Caco-2 (cell line): Measurements from ENCODE around the gene HYOU1. TPM values are rescaled to one million over a fixed set of nuclear protein-coding genes. Genes with fewer than 3 reads are reported as not detected.

Experiments used
- BruUV-seq: library from RNA; stranded (reverse); fragments of 400-500 nt; replicated peaks from 2 replicates; lab custom pipeline; 2021; lab: Mats Ljungman, UMichigan
- CTCF ChIA-PET: fragments of 300-600 bp; sonication (Branson Sonifier 250); formaldehyde crosslinking; loops from one replicate; lab custom pipeline; 2022; ENCODE audit warnings: antibody characterized with exemption; lab: Charles Lee
- POLR2A ChIA-PET: fragments of 300-600 bp; sonication (Branson Sonifier 250); formaldehyde crosslinking; loops from one replicate; lab custom pipeline; 2022; ENCODE audit warnings: antibody characterized with exemption; lab: Charles Lee
- DNase-seq, 2 experiments: peaks; one replicate each; pipeline versions ENCODE4 v3.0.0 to v3.0.0-alpha.2; 2020 to 2022
- H3K27me3 ChIP-seq: replicated peaks from 2 replicates; pipeline ENCODE4 v1.6.0; 2011; ENCODE audit warnings: low read length; ENCODE audit not compliant: control insufficient read depth, insufficient read depth
- H3K36me3 ChIP-seq: 2 replicates; pipeline ENCODE4 v1.5.1; 2011; ENCODE audit warnings: low read length; ENCODE audit not compliant: control insufficient read depth, insufficient read depth
- H3K4me1 ChIP-seq: fragments of 250-450 bp; sonication (Bioruptor Pico); 2 replicates; pipeline ENCODE4 v1.5.1; 2020; ENCODE audit warnings: mild to moderate bottlenecking
- H3K4me3 ChIP-seq: 2 replicates; pipeline ENCODE4 v1.5.1; 2011; ENCODE audit warnings: low read depth, mild to moderate bottlenecking, control low read depth, low read length
- H3K9me3 ChIP-seq: fragments of 250-450 bp; sonication (Bioruptor Pico); 2 replicates; pipeline ENCODE4 v1.5.1; 2020; ENCODE audit warnings: mild to moderate bottlenecking, moderate library complexity
- H3K27ac Mint-ChIP-seq: one replicate; pipeline ENCODE4 v1.8.0; 2022; ENCODE audit warnings: mixed read lengths; ENCODE audit not compliant: unreplicated experiment
- H3K27me3 Mint-ChIP-seq: one replicate; pipeline ENCODE4 v1.8.0; 2022; ENCODE audit warnings: mixed read lengths; ENCODE audit not compliant: insufficient read depth, unreplicated experiment
- H3K36me3 Mint-ChIP-seq: one replicate; pipeline ENCODE4 v1.8.0; 2022; ENCODE audit warnings: mild to moderate bottlenecking, mixed read lengths; ENCODE audit not compliant: insufficient read depth, unreplicated experiment
- H3K4me1 Mint-ChIP-seq: one replicate; pipeline ENCODE4 v1.8.0; 2022; ENCODE audit warnings: low read depth, mixed read lengths; ENCODE audit not compliant: unreplicated experiment
- H3K4me3 Mint-ChIP-seq: one replicate; pipeline ENCODE4 v1.8.0; 2022; ENCODE audit warnings: mild to moderate bottlenecking, moderate library complexity, mixed read lengths; ENCODE audit not compliant: unreplicated experiment
- H3K9me3 Mint-ChIP-seq: one replicate; pipeline ENCODE4 v1.8.0; 2022; ENCODE audit warnings: mixed read lengths; ENCODE audit not compliant: unreplicated experiment
- CTCF ChIP-seq, 2 experiments: fragments of 200-600 bp in 1 of 2; IDR thresholded peaks; 1 replicate in 1 of 2; 2 replicates in 1 of 2; pipeline versions ENCODE4 v1.5.1 to v1.8.0; 2011 to 2022; ENCODE audit warnings: antibody characterized with exemption in 1 of 2, control low read depth in 1 of 2, inconsistent platforms in 1 of 2, low read depth in 1 of 2, low read length in 1 of 2, mild to moderate bottlenecking in 1 of 2, moderate library complexity in 1 of 2; ENCODE audit not compliant: insufficient read depth in 1 of 2, severe bottlenecking in 1 of 2, unreplicated experiment in 1 of 2
- intact Hi-C: fragments of 100-400 bp; cut with micrococcal nuclease; formaldehyde crosslinking; loops from one replicate; pipeline ENCODE4 v1.10.0; 2022; ENCODE audit not compliant: unreplicated experiment
- total RNA-seq: library from RNA; stranded (reverse); gene quantifications from 2 replicates; pipeline ENCODE4 v1.2.3, GENCODE V29; 2022

The HYOU1 gene
- total RNA-seq, 1 experiment from 2014 or later: 366 TPM

GRCh38 chr11:119027561-119028345 lies 29.3 kb downstream of the HYOU1 start:
- Mint-ChIP-seq H3K4me1 (peaks cover 64% of the 10 kb centered on the region), H3K27me3 (no peaks in the 10 kb centered on the region), H3K4me3 (peak overlapping the region; percentile 39), H3K9me3 (no peaks in the 10 kb centered on the region), H3K36me3 (peaks cover 74% of the 10 kb centered on the region), H3K27ac (peak overlapping the region; percentile 90)
- TF ChIP-seq CTCF (IDR thresholded peaks at IDR 0.05; ENCODE audit: insufficient read depth in 1 of 2, low read depth in 1 of 2, low read length in 1 of 2, severe bottlenecking in 1 of 2, unreplicated experiment in 1 of 2): no peak
- Histone ChIP-seq H3K4me3 (no peak overlapping the region; the same call in 1 of the 2 replicates), H3K9me3 (no peaks in the 10 kb centered on the region), H3K4me1 (peaks cover 63% of the 10 kb centered on the region), H3K27me3 (no peaks in the 10 kb centered on the region), H3K36me3 (peaks cover 21% of the 10 kb centered on the region)
- no TSS peak for BruUV-seq
- POLR2A ChIA-PET: interaction anchor here (0.5 kb wide), 1 partner anchor 43 kb away, joined by 3 read pairs; no protein-coding TSS in a partner anchor
- DNase-seq: no peak
- CTCF ChIA-PET: interaction anchor here (0.6 kb wide), 1 partner anchor 237 kb away, joined by 3 read pairs; the partner anchor contains the start of gene DDX6
- intact Hi-C loops: no loop called here

- ChIA-PET POLR2A (no interaction called here), CTCF (interaction anchor here (0.5 to 0.6 kb wide), 2 partner anchors 45 to 236 kb away, joined by 3 read pairs; partner anchors contain the start of gene DDX6)
- Histone ChIP-seq H3K36me3 (peaks cover 21% of the 10 kb centered on the region), H3K4me3 (no peak overlapping the region; the same call in 1 of the 2 replicates), H3K9me3 (no peaks in the 10 kb centered on the region), H3K4me1 (peaks cover 69% of the 10 kb centered on the region), H3K27me3 (no peaks in the 10 kb centered on the region)
- Mint-ChIP-seq H3K4me3 (peak overlapping the region; percentile 39), H3K36me3 (peaks cover 81% of the 10 kb centered on the region), H3K9me3 (no peaks in the 10 kb centered on the region), H3K27ac (peak overlapping the region; percentile 90), H3K4me1 (peaks cover 65% of the 10 kb centered on the region), H3K27me3 (no peaks in the 10 kb centered on the region)
- peak; percentile 49 to 82 for DNase-seq
- TF ChIP-seq CTCF (IDR thresholded peaks at IDR 0.05; ENCODE audit: insufficient read depth in 1 of 2, low read depth in 1 of 2, low read length in 1 of 2, severe bottlenecking in 1 of 2, unreplicated experiment in 1 of 2): no peak
- no TSS peak for BruUV-seq
- intact Hi-C loops: no loop called here
Observed at GRCh38 chr11:119026970-119027369, 30.0 kb downstream of the HYOU1 start.

DNA sequence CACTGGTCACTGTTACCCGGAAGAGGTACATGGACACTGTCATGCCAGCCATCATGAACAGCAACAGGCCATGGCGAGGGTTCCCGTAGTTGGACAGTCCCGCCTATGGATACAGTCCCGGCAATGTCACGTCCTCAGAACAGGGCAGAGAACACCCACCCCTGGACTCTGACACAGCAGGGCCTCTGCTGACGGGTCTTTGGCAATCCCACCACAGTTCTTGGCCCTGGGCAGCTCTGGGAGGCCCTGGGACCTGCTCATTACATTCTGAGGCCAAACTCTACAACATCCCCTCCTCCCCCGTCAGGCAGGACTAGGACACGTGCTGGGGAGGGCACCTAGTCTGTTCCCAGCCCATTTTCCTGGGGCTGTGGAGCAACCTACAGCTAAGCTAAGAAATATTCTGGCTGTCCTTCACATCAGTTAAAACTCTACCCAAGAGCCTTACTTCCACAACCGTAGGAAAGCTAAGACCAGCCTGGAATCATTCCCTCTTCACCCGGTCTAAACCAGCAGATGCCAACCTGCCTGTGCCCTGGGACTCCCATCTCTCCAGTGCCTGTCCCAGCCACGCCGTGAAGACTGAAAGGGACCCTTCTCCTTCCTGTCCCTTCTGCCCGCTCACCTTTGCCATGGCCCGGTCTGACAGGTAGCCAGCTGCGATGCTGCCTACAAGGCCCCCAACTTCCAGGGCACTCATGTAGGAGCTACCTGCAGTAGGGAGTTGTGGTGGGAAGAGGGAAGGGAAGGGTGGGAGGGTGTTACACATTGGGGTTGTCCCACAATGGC lies 30.8 kb downstream of the HYOU1 start:
- peaks cover 21% of the 10 kb centered on the region for H3K36me3 ChIP-seq
- Mint-ChIP-seq H3K36me3 (peaks cover 89% of the 10 kb centered on the region), H3K4me1 (peaks cover 68% of the 10 kb centered on the region), H3K27me3 (no peaks in the 10 kb centered on the region), H3K4me3 (no peak overlapping the region), H3K27ac (peak overlapping the region; percentile 11), H3K9me3 (no peaks in the 10 kb centered on the region)
- no peak for DNase-seq
- no peak for TF ChIP-seq CTCF (IDR thresholded peaks at IDR 0.05; ENCODE audit: insufficient read depth in 1 of 2, low read depth in 1 of 2, low read length in 1 of 2, severe bottlenecking in 1 of 2, unreplicated experiment in 1 of 2)
- CTCF ChIA-PET: interaction anchor here (0.6 kb wide), 1 partner anchor 447 kb away, joined by 3 read pairs; no protein-coding TSS in a partner anchor
- no peaks in the 10 kb centered on the region for H3K27me3 ChIP-seq
- POLR2A ChIA-PET: interaction anchor here (0.6 kb wide), 1 partner anchor 28 kb away, joined by 5 read pairs; no protein-coding TSS in a partner anchor
- intact Hi-C loops: no loop called here
- H3K4me3 ChIP-seq: no peak overlapping the region
- H3K4me1 ChIP-seq: peaks cover 77% of the 10 kb centered on the region
- H3K9me3 ChIP-seq: no peaks in the 10 kb centered on the region
- no TSS peak for BruUV-seq
